Keratinocyte (primary cell): ENCODE results near the gene SNX7. TPM values are rescaled to one million over a fixed set of nuclear protein-coding genes. Genes with fewer than 3 reads are reported as not detected.

ENCODE experiments used
- DNase-seq: peaks from one replicate; pipeline ENCODE4 v3.0.0-alpha.2; 2011; ENCODE audit warnings: low read depth, missing footprints, low spot score
- FAIRE-seq: peaks from 2 replicates; lab custom pipeline; 2011; peaks lifted over from hg19 to GRCh38; lab: Jason Lieb, UNC
- H2AFZ ChIP-seq: 2 replicates; pipeline ENCODE4 v1.6.0; 2012; ENCODE audit warnings: low read length, control low read depth, inconsistent platforms; ENCODE audit not compliant: control insufficient read depth
- H3K27ac ChIP-seq: 2 replicates; pipeline ENCODE4 v1.5.1; 2011; ENCODE audit warnings: low read length; ENCODE audit not compliant: control insufficient read depth, insufficient read depth
- H3K27me3 ChIP-seq: 3 replicates; pipeline ENCODE4 v1.6.0; 2011; ENCODE audit warnings: low read length; ENCODE audit not compliant: control insufficient read depth, insufficient read depth; ENCODE audit errors: extremely low read depth
- H3K36me3 ChIP-seq, 2 experiments: 2 replicates in 1 of 2; 3 replicates in 1 of 2; pipeline ENCODE4 v1.5.1; 2011; ENCODE audit warnings: low read length in 2 of 2, mild to moderate bottlenecking in 1 of 2; ENCODE audit not compliant: control insufficient read depth in 2 of 2, insufficient read depth in 2 of 2; ENCODE audit errors: extremely low read depth in 1 of 2
- H3K4me1 ChIP-seq: 3 replicates; pipeline ENCODE4 v1.5.1; 2011; ENCODE audit warnings: low read length; ENCODE audit not compliant: control insufficient read depth, insufficient read depth; ENCODE audit errors: extremely low read depth
- H3K4me2 ChIP-seq: 3 replicates; pipeline ENCODE4 v1.6.0; 2011; ENCODE audit warnings: low read depth, low read length; ENCODE audit not compliant: control insufficient read depth, insufficient read depth; ENCODE audit errors: extremely low read depth
- H3K4me3 ChIP-seq, 3 experiments: fragments of 200-600 bp in 1 of 3; sonication (generic) in 1 of 3; 2 replicates in 2 of 3; 3 replicates in 1 of 3; pipeline ENCODE4 v1.5.1; 2011 to 2016; ENCODE audit warnings: low read length in 3 of 3, mild to moderate bottlenecking in 3 of 3, control low read depth in 2 of 3, inconsistent platforms in 1 of 3, low read depth in 1 of 3, mixed read lengths in 1 of 3, mixed run types in 1 of 3, moderate library complexity in 1 of 3; ENCODE audit not compliant: control insufficient read depth in 2 of 3, insufficient read depth in 2 of 3; ENCODE audit errors: extremely low read depth in 1 of 3
- H3K79me2 ChIP-seq: 2 replicates; pipeline ENCODE4 v1.6.0; 2012; ENCODE audit warnings: low read length; ENCODE audit not compliant: control insufficient read depth, insufficient read depth
- H3K9ac ChIP-seq: 3 replicates; pipeline ENCODE4 v1.6.0; 2011; ENCODE audit warnings: low read length; ENCODE audit not compliant: control insufficient read depth, insufficient read depth; ENCODE audit errors: extremely low read depth
- H3K9me1 ChIP-seq: 3 replicates; pipeline ENCODE4 v1.6.0; 2011; ENCODE audit warnings: low read length; ENCODE audit not compliant: control insufficient read depth, insufficient read depth; ENCODE audit errors: extremely low read depth
- H3K9me3 ChIP-seq: 2 replicates; pipeline ENCODE4 v1.5.1; 2012; ENCODE audit warnings: low read depth, low read length; ENCODE audit not compliant: control insufficient read depth
- H4K20me1 ChIP-seq: 3 replicates; pipeline ENCODE4 v1.6.0; 2011; ENCODE audit warnings: low read length; ENCODE audit not compliant: control insufficient read depth, insufficient read depth; ENCODE audit errors: extremely low read depth
- EZH2 ChIP-seq: IDR thresholded peaks from one replicate; pipeline ENCODE4 v1.6.1; 2012; ENCODE audit warnings: inconsistent platforms, mild to moderate bottlenecking, low read length, moderate library complexity
- dilution Hi-C: fragments of 300-500 bp; cut with MboI; formaldehyde crosslinking; loops from one replicate; pipeline ENCODE4 v1.7.0; 2020; ENCODE audit warnings: low sequenced_read_pairs; ENCODE audit not compliant: extremely low pct_ligation_motif_present
- polyA plus RNA-seq, 5 experiments: library from polyadenylated mRNA; depleted of rRNA in 3 of 5; stranded (reverse) in 3 of 5; stranded (forward) in 1 of 5; unstranded in 1 of 5; fragments of >200 nt; gene quantifications; 1 replicate in 1 of 5; 2 replicates in 3 of 5; 3 replicates in 1 of 5; pipeline versions ENCODE4 v1.2.1 to v1.2.3, GENCODE V29; 2011 to 2012; ENCODE audit warnings: missing spikeins in 2 of 5, low read depth in 1 of 5, low replicate concordance in 1 of 5
- TF ChIP-seq, protein P1 (sequence below), 3 experiments: IDR thresholded peaks in 1 of 3; conservative IDR thresholded peaks in 1 of 3; optimal IDR thresholded peaks in 1 of 3; 2 replicates in 2 of 3; 3 replicates in 1 of 3; pipeline versions ENCODE3 to v1.5.1; 2011; ENCODE audit warnings: low read length in 3 of 3, mild to moderate bottlenecking in 3 of 3, moderate library complexity in 2 of 3, control low read depth in 1 of 3, inconsistent platforms in 1 of 3; ENCODE audit not compliant: insufficient read depth in 2 of 3; ENCODE audit errors: extremely low read depth in 1 of 3

SNX7 gene
- polyA plus RNA-seq, 1 donor (not counting 4 experiments of a cell fraction or from before 2014, with no cell fraction given) = 50.5 TPM

DNA sequence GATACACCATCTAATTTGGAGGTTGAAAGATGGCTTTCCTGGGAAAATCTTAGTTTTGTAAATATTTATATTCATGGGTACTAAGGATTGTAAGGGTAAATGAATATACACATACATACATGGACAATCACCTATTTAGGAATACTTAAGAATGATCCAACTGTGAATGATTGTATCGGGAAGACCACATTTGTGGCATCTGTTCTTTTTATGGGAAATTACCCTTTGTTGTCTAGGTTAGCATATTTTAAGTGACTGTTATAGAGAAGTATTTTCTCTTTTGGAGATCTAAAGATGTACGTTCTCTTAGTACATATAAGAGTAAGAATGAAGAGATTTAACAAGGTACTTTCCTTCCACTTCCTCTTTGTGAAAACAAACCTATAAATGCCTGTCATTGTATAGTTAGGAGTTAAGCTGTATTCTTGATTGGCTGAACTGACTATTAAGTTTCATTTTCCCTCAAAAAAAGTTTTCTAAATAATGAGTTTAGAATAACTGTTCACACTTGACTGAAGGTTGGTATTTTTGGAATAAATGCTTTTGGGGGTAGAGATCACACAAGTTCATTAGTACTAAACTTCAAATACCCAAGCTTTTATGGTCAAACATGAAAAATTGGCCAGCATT, 26.7 kb downstream of the SNX7 start:
- Histone ChIP-seq H3K9me3 (no peaks in the 10 kb centered on the region), H3K36me3 (no peaks in the 10 kb centered on the region), H3K4me1 (no peaks in the 10 kb centered on the region), H3K27me3 (no peaks in the 10 kb centered on the region), H3K4me2 (no peak overlapping the region), H3K27ac (no peak overlapping the region), H2AFZ (no peak overlapping the region), H3K9ac (no peak overlapping the region), H3K4me3 (no peak overlapping the region), H3K79me2 (no peaks in the 10 kb centered on the region), H4K20me1 (no peaks in the 10 kb centered on the region), H3K9me1 (no peaks in the 10 kb centered on the region)
- dilution Hi-C loops = no loop called here
- FAIRE-seq = no peak
- TF ChIP-seq, protein P1, sequence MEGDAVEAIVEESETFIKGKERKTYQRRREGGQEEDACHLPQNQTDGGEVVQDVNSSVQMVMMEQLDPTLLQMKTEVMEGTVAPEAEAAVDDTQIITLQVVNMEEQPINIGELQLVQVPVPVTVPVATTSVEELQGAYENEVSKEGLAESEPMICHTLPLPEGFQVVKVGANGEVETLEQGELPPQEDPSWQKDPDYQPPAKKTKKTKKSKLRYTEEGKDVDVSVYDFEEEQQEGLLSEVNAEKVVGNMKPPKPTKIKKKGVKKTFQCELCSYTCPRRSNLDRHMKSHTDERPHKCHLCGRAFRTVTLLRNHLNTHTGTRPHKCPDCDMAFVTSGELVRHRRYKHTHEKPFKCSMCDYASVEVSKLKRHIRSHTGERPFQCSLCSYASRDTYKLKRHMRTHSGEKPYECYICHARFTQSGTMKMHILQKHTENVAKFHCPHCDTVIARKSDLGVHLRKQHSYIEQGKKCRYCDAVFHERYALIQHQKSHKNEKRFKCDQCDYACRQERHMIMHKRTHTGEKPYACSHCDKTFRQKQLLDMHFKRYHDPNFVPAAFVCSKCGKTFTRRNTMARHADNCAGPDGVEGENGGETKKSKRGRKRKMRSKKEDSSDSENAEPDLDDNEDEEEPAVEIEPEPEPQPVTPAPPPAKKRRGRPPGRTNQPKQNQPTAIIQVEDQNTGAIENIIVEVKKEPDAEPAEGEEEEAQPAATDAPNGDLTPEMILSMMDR (optimal IDR thresholded peaks at IDR 0.05 in 1 of 3, IDR thresholded peaks at IDR 0.05 in 1 of 3, conservative IDR thresholded peaks at IDR 0.05 in 1 of 3; ENCODE audit: extremely low read depth in 1 of 3, insufficient read depth in 2 of 3, low read length in 3 of 3) = no peak
- no peak for TF ChIP-seq EZH2
- DNase-seq = no peak

DNA sequence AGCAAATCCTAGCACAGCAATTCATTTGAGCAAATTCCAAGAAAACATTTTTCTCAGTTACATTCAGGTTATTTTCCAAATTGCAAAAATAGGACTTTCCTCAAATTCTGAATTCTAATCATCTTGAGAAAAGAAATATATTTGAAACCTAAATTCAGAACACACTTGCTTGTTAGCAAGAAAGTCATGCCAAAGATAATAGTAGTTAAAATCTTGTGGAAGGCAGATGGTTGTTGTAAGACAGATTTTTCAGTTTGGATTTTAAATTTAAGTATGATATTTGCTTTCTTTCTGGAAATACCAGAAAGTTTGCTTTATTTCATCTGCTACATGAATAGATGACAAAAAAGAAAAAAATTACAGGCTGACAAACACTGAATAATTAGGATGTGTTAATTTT, 29.1 kb downstream of the SNX7 start:
- dilution Hi-C loops = no loop called here
- Histone ChIP-seq H3K36me3 (no peaks in the 10 kb centered on the region), H3K27me3 (no peaks in the 10 kb centered on the region), H2AFZ (no peak overlapping the region), H3K9me1 (no peaks in the 10 kb centered on the region), H3K9ac (no peak overlapping the region), H3K4me2 (no peak overlapping the region), H3K4me3 (no peak overlapping the region), H4K20me1 (no peaks in the 10 kb centered on the region), H3K9me3 (no peaks in the 10 kb centered on the region), H3K27ac (no peak overlapping the region), H3K79me2 (no peaks in the 10 kb centered on the region), H3K4me1 (no peaks in the 10 kb centered on the region)
- TF ChIP-seq, protein P1 (optimal IDR thresholded peaks at IDR 0.05 in 1 of 3, IDR thresholded peaks at IDR 0.05 in 1 of 3, conservative IDR thresholded peaks at IDR 0.05 in 1 of 3; ENCODE audit: extremely low read depth in 1 of 3, insufficient read depth in 2 of 3, low read length in 3 of 3) = no peak
- no peak for TF ChIP-seq EZH2
- DNase-seq (no peak), FAIRE-seq (no peak)
